ENCODE measurements around the gene NAA60. TPM values are rescaled to one million over a fixed set of nuclear protein-coding genes. Genes with fewer than 3 reads are reported as not detected.

Gene NAA60
- total RNA-seq, 1 donor from 2014 or later: 27.1 TPM

GRCh38 chr16:3467921-3468320 lies 24.4 kb downstream of the NAA60 start:
- no peaks in the 10 kb centered on the region for H3K27me3 ChIP-seq (ENCODE audit: control insufficient read depth, insufficient read depth, low read length)
- no peak overlapping the region for H3K4me3 ChIP-seq (ENCODE audit: low read depth, low read length)
- H3K36me3 ChIP-seq (ENCODE audit: control insufficient read depth, insufficient read depth, low read length): no peaks in the 10 kb centered on the region
- no peak for TF ChIP-seq CTCF (IDR thresholded peaks at IDR 0.05; ENCODE audit: insufficient read depth, low read length, poor library complexity, severe bottlenecking)
- DNase-seq (ENCODE audit: low read depth): no peak

GRCh38 chr16:3468501-3468900 lies 25.0 kb downstream of the NAA60 start:
- TF ChIP-seq CTCF (IDR thresholded peaks at IDR 0.05; ENCODE audit: insufficient read depth, low read length, poor library complexity, severe bottlenecking): no peak
- no peak for DNase-seq (ENCODE audit: low read depth)
- Histone ChIP-seq H3K4me3 (ENCODE audit: low read depth, low read length) (no peak overlapping the region), H3K36me3 (ENCODE audit: control insufficient read depth, insufficient read depth, low read length) (no peaks in the 10 kb centered on the region), H3K27me3 (ENCODE audit: control insufficient read depth, insufficient read depth, low read length) (no peaks in the 10 kb centered on the region)

GRCh38 chr16:3469736-3470135 lies 26.3 kb downstream of the NAA60 start:
- Histone ChIP-seq H3K27me3 (ENCODE audit: control insufficient read depth, insufficient read depth, low read length) (no peaks in the 10 kb centered on the region), H3K36me3 (ENCODE audit: control insufficient read depth, insufficient read depth, low read length) (no peaks in the 10 kb centered on the region), H3K4me3 (ENCODE audit: low read depth, low read length) (no peak overlapping the region)
- no peak for DNase-seq (ENCODE audit: low read depth)
- TF ChIP-seq CTCF (IDR thresholded peaks at IDR 0.05; ENCODE audit: insufficient read depth, low read length, poor library complexity, severe bottlenecking): no peak

- TF ChIP-seq CTCF (IDR thresholded peaks at IDR 0.05; ENCODE audit: insufficient read depth, low read length, poor library complexity, severe bottlenecking): no peak
Observed at GRCh38 chr16:3470723-3471122, 27.2 kb downstream of the NAA60 start.

GRCh38 chr16:3471518-3472176 lies 28.2 kb downstream of the NAA60 start:
- Histone ChIP-seq H3K4me3 (ENCODE audit: low read depth, low read length) (no peak overlapping the region), H3K36me3 (ENCODE audit: control insufficient read depth, insufficient read depth, low read length) (no peaks in the 10 kb centered on the region), H3K27me3 (ENCODE audit: control insufficient read depth, insufficient read depth, low read length) (no peaks in the 10 kb centered on the region)
- TF ChIP-seq CTCF (IDR thresholded peaks at IDR 0.05; ENCODE audit: insufficient read depth, low read length, poor library complexity, severe bottlenecking): no peak
- DNase-seq (ENCODE audit: low read depth): no peak

More at GRCh38 chr16:3470723-3471122, 27.2 kb downstream of the NAA60 start:
- no peaks in the 10 kb centered on the region for H3K36me3 ChIP-seq (ENCODE audit: control insufficient read depth, insufficient read depth, low read length)
- no peaks in the 10 kb centered on the region for H3K27me3 ChIP-seq (ENCODE audit: control insufficient read depth, insufficient read depth, low read length)
- no peak overlapping the region for H3K4me3 ChIP-seq (ENCODE audit: low read depth, low read length)
- no peak for DNase-seq (ENCODE audit: low read depth)
